Activated B cell treated with CpG ODN at 0.5 μM for 24 hours (primary cell): Measurements from ENCODE around the gene PHKG2. TPM values are rescaled to one million over a fixed set of nuclear protein-coding genes. Genes with fewer than 3 reads are reported as not detected.

Source experiments
- ATAC-seq: fragments of 200-7000 bp; cut with Tn5 transposase; one replicate; pipeline ENCODE4 v1.10.0; 2021; ENCODE audit warnings: low read depth, mild to moderate bottlenecking, moderate library complexity
- CTCF ChIA-PET: fragments of 350-600 bp; sonication (Branson Sonifier 250); formaldehyde crosslinking; loops from one replicate; lab custom pipeline; 2021; ENCODE audit warnings: antibody characterized with exemption; lab: Charles Lee
- POLR2A ChIA-PET: fragments of 350-600 bp; sonication (Branson Sonifier 250); formaldehyde crosslinking; loops from one replicate; lab custom pipeline; 2021; ENCODE audit warnings: antibody characterized with exemption; lab: Charles Lee
- DNase-seq: peaks from one replicate; pipeline ENCODE4 v3.0.0; 2022
- H3K27ac Mint-ChIP-seq: one replicate; pipeline ENCODE4 v1.8.0; 2020; ENCODE audit warnings: mixed read lengths
- H3K27me3 Mint-ChIP-seq: one replicate; pipeline ENCODE4 v1.8.0; 2021; ENCODE audit warnings: mixed read lengths
- H3K36me3 Mint-ChIP-seq: one replicate; pipeline ENCODE4 v1.8.0; 2021; ENCODE audit warnings: low read depth, mixed read lengths
- H3K4me1 Mint-ChIP-seq: one replicate; pipeline ENCODE4 v1.8.0; 2021; ENCODE audit warnings: mixed read lengths
- H3K4me3 Mint-ChIP-seq: one replicate; pipeline ENCODE4 v1.8.0; 2020; ENCODE audit warnings: mild to moderate bottlenecking, mixed read lengths
- H3K9me3 Mint-ChIP-seq: one replicate; pipeline ENCODE4 v1.8.0; 2020; ENCODE audit warnings: mixed read lengths
- intact Hi-C: fragments of 100-400 bp; cut with micrococcal nuclease; formaldehyde crosslinking; loops from one replicate; pipeline ENCODE4 v1.15.1; 2024
- total RNA-seq: library from RNA; stranded (reverse); gene quantifications from 2 replicates; pipeline ENCODE4 v1.2.3, GENCODE V29; 2022
- TF ChIP-seq, protein P1 (sequence below): fragments of 200-600 bp; IDR thresholded peaks from one replicate; pipeline ENCODE4 v1.8.0; 2022; ENCODE audit warnings: antibody characterized with exemption, mild to moderate bottlenecking

The PHKG2 gene
- total RNA-seq, 1 donor from 2014 or later: 51.4 TPM

DNA sequence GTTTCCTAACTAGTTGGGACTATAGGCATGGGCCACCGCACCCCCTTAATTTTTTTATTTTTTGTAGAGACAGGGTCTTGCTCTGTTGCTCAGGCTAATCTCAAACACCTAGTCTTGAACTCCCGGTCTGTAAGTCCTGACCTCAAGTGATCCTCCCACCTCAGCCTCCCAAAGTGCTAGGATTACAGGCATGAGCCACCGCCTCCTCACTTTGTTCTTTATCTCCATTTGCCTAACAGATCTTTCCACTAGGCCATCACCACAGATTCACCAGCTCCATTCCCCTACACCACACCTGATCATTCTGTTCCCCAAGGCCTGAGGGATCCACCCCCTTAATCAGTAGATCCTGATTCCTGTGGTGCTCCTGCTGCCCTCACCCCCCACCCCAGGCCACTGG is 46.4 kb downstream of the PHKG2 start:
- CTCF ChIA-PET: no interaction called here
- H3K27ac Mint-ChIP-seq: no peak overlapping the region
- H3K4me3 Mint-ChIP-seq: no peak overlapping the region
- no peaks in the 10 kb centered on the region for H3K36me3 Mint-ChIP-seq
- intact Hi-C loops: no loop called here
- ATAC-seq (no peak), DNase-seq (no peak)
- no peaks in the 10 kb centered on the region for H3K9me3 Mint-ChIP-seq
- TF ChIP-seq, protein P1, sequence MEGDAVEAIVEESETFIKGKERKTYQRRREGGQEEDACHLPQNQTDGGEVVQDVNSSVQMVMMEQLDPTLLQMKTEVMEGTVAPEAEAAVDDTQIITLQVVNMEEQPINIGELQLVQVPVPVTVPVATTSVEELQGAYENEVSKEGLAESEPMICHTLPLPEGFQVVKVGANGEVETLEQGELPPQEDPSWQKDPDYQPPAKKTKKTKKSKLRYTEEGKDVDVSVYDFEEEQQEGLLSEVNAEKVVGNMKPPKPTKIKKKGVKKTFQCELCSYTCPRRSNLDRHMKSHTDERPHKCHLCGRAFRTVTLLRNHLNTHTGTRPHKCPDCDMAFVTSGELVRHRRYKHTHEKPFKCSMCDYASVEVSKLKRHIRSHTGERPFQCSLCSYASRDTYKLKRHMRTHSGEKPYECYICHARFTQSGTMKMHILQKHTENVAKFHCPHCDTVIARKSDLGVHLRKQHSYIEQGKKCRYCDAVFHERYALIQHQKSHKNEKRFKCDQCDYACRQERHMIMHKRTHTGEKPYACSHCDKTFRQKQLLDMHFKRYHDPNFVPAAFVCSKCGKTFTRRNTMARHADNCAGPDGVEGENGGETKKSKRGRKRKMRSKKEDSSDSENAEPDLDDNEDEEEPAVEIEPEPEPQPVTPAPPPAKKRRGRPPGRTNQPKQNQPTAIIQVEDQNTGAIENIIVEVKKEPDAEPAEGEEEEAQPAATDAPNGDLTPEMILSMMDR: no peak
- POLR2A ChIA-PET: interaction anchor here (0.6 kb wide), 1 partner anchor 94 kb away, joined by 3 read pairs; no protein-coding TSS in a partner anchor
- no peaks in the 10 kb centered on the region for H3K27me3 Mint-ChIP-seq
- H3K4me1 Mint-ChIP-seq: no peaks in the 10 kb centered on the region

DNA sequence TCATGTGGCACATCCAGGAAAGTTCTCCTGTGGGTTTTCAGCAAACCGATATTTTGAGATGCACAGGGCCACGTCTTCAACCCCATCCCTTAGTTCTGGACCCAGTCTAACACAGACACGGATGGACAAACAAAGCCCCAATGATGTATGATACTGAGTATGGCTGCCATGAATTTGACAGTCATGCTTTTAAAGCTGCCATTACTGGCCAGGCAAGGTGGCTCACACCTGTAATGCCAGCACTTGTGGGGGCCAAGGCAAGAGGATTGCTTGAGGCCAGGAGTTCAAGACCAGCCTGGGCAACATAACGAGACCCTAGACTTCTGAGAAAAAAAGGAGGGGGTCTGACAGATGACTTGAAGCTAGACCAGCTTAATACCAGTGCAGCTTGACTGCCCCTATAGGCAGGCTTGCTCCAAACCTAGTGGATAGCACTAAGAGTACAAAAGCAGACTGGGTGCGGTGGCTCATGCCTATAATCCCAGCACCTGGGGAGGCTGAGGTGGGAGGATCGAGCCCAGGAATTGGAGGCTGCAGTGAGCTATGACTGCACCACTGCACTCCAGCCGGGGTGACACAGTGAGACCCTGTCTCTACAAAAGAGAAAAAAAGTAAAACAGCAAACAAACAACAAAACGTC is 49.6 kb downstream of the PHKG2 start:
- ChIA-PET POLR2A (no interaction called here), CTCF (no interaction called here)
- no peaks in the 10 kb centered on the region for H3K27me3 Mint-ChIP-seq
- ATAC-seq (no peak), DNase-seq (no peak)
- no peak overlapping the region for H3K27ac Mint-ChIP-seq
- no peak overlapping the region for H3K4me3 Mint-ChIP-seq
- H3K4me1 Mint-ChIP-seq: peaks cover 2% of the 10 kb centered on the region
- H3K36me3 Mint-ChIP-seq: no peaks in the 10 kb centered on the region
- intact Hi-C loops: no loop called here
- TF ChIP-seq, protein P1: no peak
- H3K9me3 Mint-ChIP-seq: no peaks in the 10 kb centered on the region

Other genes with a start within 250 kb of the PHKG2 start
- gene ZNF768, start 221.9 kb upstream of the PHKG2 start, total RNA-seq: 29.2 and 30.7 TPM in 2 replicates
- 16.3 and 21.6 TPM in 2 replicates for gene ZNF747, start 213.6 kb upstream of the PHKG2 start, total RNA-seq
- 16.1 and 19.2 TPM in 2 replicates for gene ZNF764, start 190.1 kb upstream of the PHKG2 start, total RNA-seq
- gene ZNF688, start 176.7 kb upstream of the PHKG2 start, total RNA-seq: 13.9 and 14.7 TPM in 2 replicates
- 20.0 and 22.8 TPM in 2 replicates for gene ZNF785, start 162.7 kb upstream of the PHKG2 start, total RNA-seq
- gene ZNF689, start 138.0 kb upstream of the PHKG2 start, total RNA-seq: 10.1 and 11.6 TPM in 2 replicates
- gene PRR14, start 97.5 kb upstream of the PHKG2 start, total RNA-seq: 63.5 and 77.9 TPM in 2 replicates
- gene FBRS, start 90.0 kb upstream of the PHKG2 start, total RNA-seq: 166 and 204 TPM in 2 replicates
- gene SRCAP, start 49.3 kb upstream of the PHKG2 start, total RNA-seq: 109 and 123 TPM in 2 replicates
- 6.2 and 8.8 TPM in 2 replicates for gene CFAP119, start 13.6 kb downstream of the PHKG2 start, total RNA-seq
- gene RNF40, start 13.9 kb downstream of the PHKG2 start, total RNA-seq: 99.6 and 117 TPM in 2 replicates
- 9.1 and 9.3 TPM in 2 replicates for gene ZNF629, start 38.8 kb downstream of the PHKG2 start, total RNA-seq
- gene BCL7C, start 145.7 kb downstream of the PHKG2 start, total RNA-seq: 32.2 and 35.7 TPM in 2 replicates
- 0.56 and 0.62 TPM in 2 replicates for gene CTF1, start 148.2 kb downstream of the PHKG2 start, total RNA-seq
- gene FBXL19, start 175.1 kb downstream of the PHKG2 start, total RNA-seq: 20.3 and 24.2 TPM in 2 replicates
- 25.1 and 30.6 TPM in 2 replicates for gene ORAI3, start 200.6 kb downstream of the PHKG2 start, total RNA-seq
- gene SETD1A, start 209.3 kb downstream of the PHKG2 start, total RNA-seq: 29.6 and 32.8 TPM in 2 replicates
- 1.3 and 1.6 TPM in 2 replicates for gene HSD3B7, start 236.8 kb downstream of the PHKG2 start, total RNA-seq